GM23338 (cell line): ENCODE data around the gene RNU1-3. TPM values are rescaled to one million over a fixed set of nuclear protein-coding genes. Genes with fewer than 3 reads are reported as not detected.
"Not testable (repeated sequence)": the region's sequence is repeated elsewhere in the genome, so short reads cannot be mapped to it uniquely, and the experiment has no call there.

ENCODE experiments used
- ATAC-seq: fragments of 200-7000 bp; cut with Tn5 transposase; 3 replicates; pipeline ENCODE4 v1.9.1; 2020
- DNase-seq: peaks from one replicate; pipeline ENCODE4 v3.0.0-alpha.2; 2015; ENCODE audit warnings: low spot score
- H2AFZ ChIP-seq: fragments of 200-600 bp; sonication (generic); 2 replicates; pipeline ENCODE4 v1.8.0; 2016; ENCODE audit warnings: antibody characterized with exemption, mild to moderate bottlenecking, moderate library complexity
- H3F3A ChIP-seq: fragments of 200-600 bp; sonication (generic); replicated peaks from 2 replicates; pipeline ENCODE4 v1.8.0; 2017; ENCODE audit warnings: antibody characterized with exemption, mixed run types, low read depth
- H3K27ac ChIP-seq: fragments of 200-600 bp; sonication (generic); 2 replicates; pipeline ENCODE4 v1.6.1; 2016; ENCODE audit warnings: low read depth
- H3K27me3 ChIP-seq: fragments of 200-600 bp; sonication (generic); 2 replicates; pipeline ENCODE4 v1.8.0; 2016; ENCODE audit warnings: mild to moderate bottlenecking, mixed run types, moderate library complexity; ENCODE audit not compliant: insufficient read depth
- H3K36me3 ChIP-seq: fragments of 200-600 bp; sonication (generic); 2 replicates; pipeline ENCODE4 v1.8.0; 2016; ENCODE audit warnings: mild to moderate bottlenecking; ENCODE audit not compliant: insufficient read depth
- H3K4me1 ChIP-seq: fragments of 200-600 bp; sonication (generic); 2 replicates; pipeline ENCODE4 v1.8.0; 2016; ENCODE audit warnings: mild to moderate bottlenecking, moderate library complexity; ENCODE audit not compliant: insufficient read depth
- H3K4me2 ChIP-seq: fragments of 200-600 bp; sonication (generic); 2 replicates; pipeline ENCODE4 v1.7.1; 2017; ENCODE audit warnings: mixed run types
- H3K4me3 ChIP-seq: fragments of 200-600 bp; sonication (generic); 2 replicates; pipeline ENCODE4 v1.6.1; 2016; ENCODE audit warnings: mixed run types
- H3K79me2 ChIP-seq: fragments of 200-600 bp; sonication (generic); replicated peaks from 2 replicates; pipeline ENCODE4 v1.8.0; 2017; ENCODE audit warnings: mild to moderate bottlenecking; ENCODE audit not compliant: insufficient read depth
- H3K9me2 ChIP-seq: fragments of 200-600 bp; sonication (generic); 2 replicates; pipeline ENCODE4 v1.8.0; 2017; ENCODE audit not compliant: insufficient read depth
- H4K20me1 ChIP-seq: fragments of 200-600 bp; sonication (generic); replicated peaks from 2 replicates; pipeline ENCODE4 v1.8.0; 2017; ENCODE audit warnings: mild to moderate bottlenecking; ENCODE audit not compliant: insufficient read depth
- H3K27ac Mint-ChIP-seq: 2 replicates; pipeline ENCODE4 v1.8.0; 2020; ENCODE audit warnings: inconsistent platforms, mild to moderate bottlenecking, moderate library complexity, mixed read lengths
- H3K27me3 Mint-ChIP-seq: 3 replicates; pipeline ENCODE4 v1.8.0; 2022; ENCODE audit warnings: low read depth, mild to moderate bottlenecking, moderate library complexity, mixed read lengths, inconsistent platforms; ENCODE audit not compliant: insufficient read depth, poor library complexity
- H3K36me3 Mint-ChIP-seq: 3 replicates; pipeline ENCODE4 v1.8.0; 2021; ENCODE audit warnings: low read depth, mild to moderate bottlenecking, inconsistent platforms, moderate library complexity, mixed read lengths
- H3K4me1 Mint-ChIP-seq: 3 replicates; pipeline ENCODE4 v1.8.0; 2020; ENCODE audit warnings: mild to moderate bottlenecking, inconsistent platforms, mixed read lengths
- H3K4me3 Mint-ChIP-seq: 3 replicates; pipeline ENCODE4 v1.8.0; 2021; ENCODE audit warnings: moderate library complexity, mild to moderate bottlenecking, inconsistent platforms, mixed read lengths
- H3K9me3 Mint-ChIP-seq: 3 replicates; pipeline ENCODE4 v1.8.0; 2020; ENCODE audit warnings: moderate library complexity, mild to moderate bottlenecking, inconsistent platforms, mixed read lengths
- polyA plus RNA-seq: library from polyadenylated mRNA; unstranded; fragments of >200 nt; fragmentation: Nextera tagmentation; extraction: Ambion mirVana; gene quantifications from 2 replicates; pipeline ENCODE4 v1.2.1, GENCODE V29; 2016
- total RNA-seq: library from RNA; depleted of rRNA; stranded (reverse); fragments of >200 nt; shearing (Covaris generic); gene quantifications from 2 replicates; pipeline ENCODE4 v1.2.3, GENCODE V29; 2014

Gene RNU1-3
- total and polyA plus RNA-seq, 2 experiments from 2014 or later = not detected

DNA sequence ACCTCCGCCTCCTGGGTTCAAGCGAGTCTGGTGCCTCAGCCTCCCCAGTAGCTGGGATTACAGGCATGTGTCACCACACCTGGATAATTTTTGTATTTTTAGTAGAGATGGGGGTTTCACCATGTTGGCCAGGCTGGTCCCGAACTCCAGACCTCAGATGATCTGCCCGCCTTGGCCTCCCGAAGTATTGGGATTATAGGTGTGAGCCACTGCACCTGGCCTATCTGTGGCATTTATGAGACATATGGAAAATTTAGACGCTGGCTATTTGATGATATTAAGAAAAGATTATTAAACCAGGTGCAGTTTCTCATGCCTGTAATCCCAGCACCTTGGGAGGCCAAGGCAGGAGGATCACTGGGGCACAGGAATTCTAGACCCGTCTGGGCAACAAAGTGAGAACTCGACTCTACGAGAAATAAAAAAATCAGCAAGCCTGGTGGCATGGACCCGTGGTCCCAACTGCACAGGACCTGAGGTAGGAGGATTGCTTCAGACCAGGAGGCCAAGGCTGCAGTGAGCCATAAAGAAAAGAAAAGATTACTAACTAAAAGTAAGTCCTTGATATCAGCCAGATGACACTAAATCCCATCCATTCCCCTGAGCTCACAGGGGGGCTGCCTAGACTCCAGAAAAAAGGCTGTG is 30.1 kb downstream of the RNU1-3 start:
- H3K27me3 Mint-ChIP-seq, DNase-seq, H3K4me1 ChIP-seq, H3F3A ChIP-seq, H3K27ac ChIP-seq, H3K4me3 Mint-ChIP-seq, H3K27me3 ChIP-seq, H3K9me2 ChIP-seq, H3K36me3 ChIP-seq, H3K4me2 ChIP-seq, H3K9me3 Mint-ChIP-seq, H3K4me1 Mint-ChIP-seq, H2AFZ ChIP-seq, H3K27ac Mint-ChIP-seq, ATAC-seq, H3K4me3 ChIP-seq: not testable (repeated sequence)
- H3K36me3 Mint-ChIP-seq = peaks cover 18% of the 10 kb centered on the region; the same call in 2 of the 3 replicates
- H4K20me1 ChIP-seq = peaks cover 35% of the 10 kb centered on the region
- peaks cover 13% of the 10 kb centered on the region for H3K79me2 ChIP-seq

GRCh38 chr1:16635959-16636358 is 30.8 kb downstream of the RNU1-3 start:
- not testable (repeated sequence) for H3K4me3 Mint-ChIP-seq, ATAC-seq, H3K27ac Mint-ChIP-seq, H3K4me1 ChIP-seq, H3F3A ChIP-seq, H3K4me2 ChIP-seq, H3K36me3 ChIP-seq, H3K27me3 Mint-ChIP-seq, DNase-seq, H3K4me1 Mint-ChIP-seq, H3K27ac ChIP-seq, H2AFZ ChIP-seq, H3K27me3 ChIP-seq, H3K9me3 Mint-ChIP-seq, H3K9me2 ChIP-seq, H3K4me3 ChIP-seq
- Histone ChIP-seq H3K79me2 (peaks cover 13% of the 10 kb centered on the region), H4K20me1 (peaks cover 36% of the 10 kb centered on the region)
- peaks cover 21% of the 10 kb centered on the region; the same call in 2 of the 3 replicates for H3K36me3 Mint-ChIP-seq

- H3K36me3 ChIP-seq = peaks cover 10% of the 10 kb centered on the region; the same call in 1 of the 2 replicates
- not testable (repeated sequence) for H3K4me2 ChIP-seq, H3K27ac Mint-ChIP-seq, H3K27ac ChIP-seq, H3K9me3 Mint-ChIP-seq, H3K4me3 Mint-ChIP-seq, H3K79me2 ChIP-seq, H3K27me3 ChIP-seq, H3K4me1 ChIP-seq, H3K4me1 Mint-ChIP-seq, DNase-seq, H2AFZ ChIP-seq, H3K4me3 ChIP-seq, H3K9me2 ChIP-seq, ATAC-seq, H3F3A ChIP-seq
- peaks cover 36% of the 10 kb centered on the region for H3K36me3 Mint-ChIP-seq
- H3K27me3 Mint-ChIP-seq = peaks cover 11% of the 10 kb centered on the region
- peaks cover 32% of the 10 kb centered on the region for H4K20me1 ChIP-seq
Measured at GRCh38 chr1:16633540-16634282, 33.0 kb downstream of the RNU1-3 start.

DNA sequence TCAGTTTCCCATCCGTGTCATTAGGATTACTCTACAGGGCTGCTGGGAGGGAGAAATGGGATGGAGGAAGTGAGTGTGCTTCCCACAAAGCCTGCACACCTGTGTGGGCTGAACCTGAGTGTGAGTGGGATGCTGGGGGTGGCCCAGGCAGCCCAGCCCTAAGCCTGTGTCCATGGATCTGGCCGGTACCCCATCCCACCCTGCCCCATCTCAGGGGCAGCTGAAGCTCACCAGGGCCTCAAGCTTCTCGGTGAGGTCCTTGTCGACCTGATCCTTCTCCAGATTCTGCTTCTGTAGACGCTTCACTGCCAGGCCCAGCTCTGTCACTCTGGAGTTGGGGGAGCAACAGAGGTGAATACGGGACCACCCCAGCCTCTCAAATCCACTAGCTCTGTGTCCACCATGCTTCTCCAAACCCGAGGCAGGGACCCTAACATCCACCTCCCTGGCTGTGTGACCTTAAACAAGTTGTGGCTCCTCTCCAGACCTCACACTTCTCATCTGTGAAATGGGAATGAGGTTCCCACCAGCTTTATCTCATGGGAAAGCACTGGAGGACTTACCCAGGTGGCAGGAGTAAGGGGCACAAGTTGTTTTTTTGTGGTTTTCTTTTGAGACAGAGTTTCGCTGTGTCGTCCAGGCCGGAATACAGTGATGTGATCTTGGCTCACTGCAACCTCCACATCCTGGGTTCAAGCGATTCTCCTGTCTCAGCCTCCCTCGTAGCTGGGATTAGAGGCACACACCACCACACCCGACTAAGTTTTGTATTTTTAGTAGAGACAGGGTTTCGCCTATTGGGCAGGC is 34.5 kb downstream of the RNU1-3 start:
- peaks cover 10% of the 10 kb centered on the region; the same call in 1 of the 2 replicates for H3K36me3 ChIP-seq
- not testable (repeated sequence) for H3F3A ChIP-seq, H3K4me3 Mint-ChIP-seq, H3K79me2 ChIP-seq, H3K4me1 ChIP-seq, H2AFZ ChIP-seq, H3K27ac ChIP-seq, H3K9me2 ChIP-seq, H3K27me3 ChIP-seq, H3K4me1 Mint-ChIP-seq, ATAC-seq, H3K4me2 ChIP-seq, H3K4me3 ChIP-seq, DNase-seq, H3K9me3 Mint-ChIP-seq, H3K27ac Mint-ChIP-seq
- peaks cover 45% of the 10 kb centered on the region for H3K36me3 Mint-ChIP-seq
- peaks cover 32% of the 10 kb centered on the region for H4K20me1 ChIP-seq
- H3K27me3 Mint-ChIP-seq = peaks cover 11% of the 10 kb centered on the region
